SW480 (cell line): ENCODE measurements around the gene PACSIN1.

ENCODE experiments used
- DNase-seq: peaks from one replicate; pipeline ENCODE4 v3.0.0-alpha.2; 2016; ENCODE audit warnings: low spot score

Gene PACSIN1

GRCh38 chr6:34562350-34562749 lies 96.5 kb downstream of the PACSIN1 start:
- no peak for DNase-seq

- DNase-seq = no peak
These were observed 97.1 kb downstream of the PACSIN1 start for GRCh38 chr6:34562861-34563512.

GRCh38 chr6:34563513-34563870 lies 97.6 kb downstream of the PACSIN1 start:
- no peak for DNase-seq

GRCh38 chr6:34564181-34564580 lies 98.3 kb downstream of the PACSIN1 start:
- no peak for DNase-seq

GRCh38 chr6:34565722-34566137 lies 99.9 kb downstream of the PACSIN1 start:
- DNase-seq = no peak

- DNase-seq = no peak
These were observed 101.1 kb downstream of the PACSIN1 start for GRCh38 chr6:34566830-34567546.

GRCh38 chr6:34568341-34569201 lies 102.7 kb downstream of the PACSIN1 start:
- no peak for DNase-seq

- DNase-seq = no peak
These were observed 103.6 kb downstream of the PACSIN1 start for GRCh38 chr6:34569361-34569973.

- DNase-seq = no peak
These were observed 104.4 kb downstream of the PACSIN1 start for GRCh38 chr6:34570066-34570833.

GRCh38 chr6:34571388-34571787 lies 105.5 kb downstream of the PACSIN1 start:
- no peak for DNase-seq

- no peak for DNase-seq
These were observed 106.1 kb downstream of the PACSIN1 start for GRCh38 chr6:34572021-34572420.

- DNase-seq = no peak
These were observed 106.7 kb downstream of the PACSIN1 start for GRCh38 chr6:34572585-34572984.

GRCh38 chr6:34573567-34574183 lies 107.8 kb downstream of the PACSIN1 start:
- no peak for DNase-seq

GRCh38 chr6:34574647-34575293 lies 108.9 kb downstream of the PACSIN1 start:
- no peak for DNase-seq

- no peak for DNase-seq
These were observed 109.5 kb downstream of the PACSIN1 start for GRCh38 chr6:34575326-34575725.

GRCh38 chr6:34576286-34576955 lies 110.5 kb downstream of the PACSIN1 start:
- DNase-seq = no peak

- no peak for DNase-seq
These were observed 112.8 kb downstream of the PACSIN1 start for GRCh38 chr6:34578445-34579262.

GRCh38 chr6:34580707-34581560 lies 115.1 kb downstream of the PACSIN1 start:
- DNase-seq = no peak
